ENCODE measurements around the gene NELFCD. TPM values are rescaled to one million over a fixed set of nuclear protein-coding genes. Genes with fewer than 3 reads are reported as not detected.
A peak's percentile ranks its signal among the peaks of the same experiment; 100 is the strongest.
"Not testable (repeated sequence)": the region's sequence is repeated elsewhere in the genome, so short reads cannot be mapped to it uniquely, and the experiment has no call there.

Gene NELFCD
- total RNA-seq, 3 donors from 2014 or later: 50.1 to 78.7 (median 77.7) TPM

DNA sequence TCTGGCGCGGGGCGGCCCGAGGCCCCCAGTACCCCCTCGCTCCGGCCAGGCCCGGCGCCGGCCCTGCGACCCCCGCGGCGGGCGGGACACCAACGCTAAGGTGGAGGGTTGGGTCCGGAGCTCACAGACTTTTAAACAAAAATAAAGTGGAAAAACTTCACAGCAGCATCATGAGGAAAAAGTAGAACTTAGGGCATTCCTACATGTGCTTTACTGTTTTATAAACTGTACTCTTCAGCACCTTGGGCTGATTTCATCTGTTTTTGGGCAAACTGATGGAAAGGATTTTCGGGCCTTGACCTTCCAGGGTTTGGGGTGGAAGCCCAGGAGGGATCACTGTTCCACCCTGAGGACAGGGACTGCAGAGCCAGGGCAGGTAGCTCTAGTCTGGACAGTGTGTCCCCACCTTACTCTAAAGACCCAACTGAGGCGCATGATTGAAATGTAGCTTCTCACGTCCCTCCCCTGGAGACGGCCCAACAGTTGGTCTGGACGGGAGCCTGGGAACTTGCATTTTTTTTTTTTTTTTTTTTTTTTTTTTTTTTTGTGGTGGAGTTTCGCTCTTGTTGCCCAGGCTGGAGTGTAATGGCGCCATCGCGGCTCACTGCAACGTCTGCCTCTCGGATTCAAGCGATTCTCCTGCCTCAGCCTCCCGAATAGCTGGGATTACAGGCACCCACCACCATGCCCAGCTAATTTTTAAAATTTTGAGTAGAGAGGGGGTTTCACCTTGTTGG lies 740 bp downstream of the NELFCD start:
- no peaks in the 10 kb centered on the region for H3K27me3 ChIP-seq
- no peak for TF ChIP-seq POLR2AphosphoS5 (IDR thresholded peaks at IDR 0.05)
- intact Hi-C loops (cut with DNase I; ENCODE audit: low total_unique reads): loop anchor here (5.0 to 10.0 kb wide), 2 partner anchors 61 to 87 kb away; partner anchors contain the start of gene PRELID3B
- H3K9me3 ChIP-seq: no peaks in the 10 kb centered on the region
- H3K4me1 ChIP-seq: peaks cover 0 to 2% of the 10 kb centered on the region in 2 donors
- H3K36me3 ChIP-seq: no peaks in the 10 kb centered on the region
- H3K27ac ChIP-seq: peak overlapping the region; percentile 89 to 95
- H3K4me3 ChIP-seq: peak overlapping the region; percentile 66 to 79 (median 78)
- no peak for DNase-seq (ENCODE audit: low spot score in 2 of 2)

DNA sequence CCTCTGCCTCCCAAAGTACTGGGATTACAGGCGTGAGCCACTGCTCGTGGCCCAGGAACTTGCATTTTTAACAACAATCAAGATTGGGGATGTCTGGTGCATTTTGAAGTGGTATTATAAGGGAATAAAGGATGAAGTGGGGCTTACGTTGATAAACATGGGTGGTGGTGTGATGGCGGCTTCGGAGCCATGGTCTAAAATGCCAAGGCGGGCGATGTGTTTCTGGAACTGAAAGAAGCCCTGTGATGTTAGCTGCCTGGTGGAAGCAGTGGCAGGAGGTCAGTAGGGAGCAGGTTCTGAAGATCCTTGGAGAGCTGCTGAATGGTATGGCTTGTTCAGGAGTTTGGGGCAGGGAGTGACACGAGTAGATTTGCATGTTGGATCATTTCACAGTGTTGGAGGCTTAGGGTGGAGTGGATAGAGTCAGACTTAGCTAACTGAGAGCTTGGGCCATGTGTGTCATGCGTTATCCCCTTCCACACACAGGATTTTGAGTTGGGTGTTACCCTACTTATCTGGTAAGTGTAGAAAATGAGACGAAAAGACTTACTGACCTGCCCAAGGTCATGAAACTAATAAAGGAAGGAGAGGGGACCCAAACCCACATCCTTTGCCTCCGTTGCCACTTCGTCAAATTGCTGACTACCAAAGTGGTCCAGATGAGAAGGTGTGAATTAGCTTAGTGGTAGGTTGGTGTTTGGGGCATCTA lies 1.5 kb downstream of the NELFCD start:
- Histone ChIP-seq H3K9me3 (no peaks in the 10 kb centered on the region), H3K36me3 (no peaks in the 10 kb centered on the region), H3K27me3 (no peaks in the 10 kb centered on the region), H3K4me3 (peak overlapping the region in 2 of 3 donors; percentile 78 to 79), H3K27ac (peak overlapping the region; percentile 10 to 89), H3K4me1 (peaks cover 0 to 2% of the 10 kb centered on the region in 2 donors)
- no peak for TF ChIP-seq POLR2A (IDR thresholded peaks at IDR 0.05)
- no peak for TF ChIP-seq POLR2AphosphoS5 (IDR thresholded peaks at IDR 0.05)
- TF ChIP-seq, protein P1, sequence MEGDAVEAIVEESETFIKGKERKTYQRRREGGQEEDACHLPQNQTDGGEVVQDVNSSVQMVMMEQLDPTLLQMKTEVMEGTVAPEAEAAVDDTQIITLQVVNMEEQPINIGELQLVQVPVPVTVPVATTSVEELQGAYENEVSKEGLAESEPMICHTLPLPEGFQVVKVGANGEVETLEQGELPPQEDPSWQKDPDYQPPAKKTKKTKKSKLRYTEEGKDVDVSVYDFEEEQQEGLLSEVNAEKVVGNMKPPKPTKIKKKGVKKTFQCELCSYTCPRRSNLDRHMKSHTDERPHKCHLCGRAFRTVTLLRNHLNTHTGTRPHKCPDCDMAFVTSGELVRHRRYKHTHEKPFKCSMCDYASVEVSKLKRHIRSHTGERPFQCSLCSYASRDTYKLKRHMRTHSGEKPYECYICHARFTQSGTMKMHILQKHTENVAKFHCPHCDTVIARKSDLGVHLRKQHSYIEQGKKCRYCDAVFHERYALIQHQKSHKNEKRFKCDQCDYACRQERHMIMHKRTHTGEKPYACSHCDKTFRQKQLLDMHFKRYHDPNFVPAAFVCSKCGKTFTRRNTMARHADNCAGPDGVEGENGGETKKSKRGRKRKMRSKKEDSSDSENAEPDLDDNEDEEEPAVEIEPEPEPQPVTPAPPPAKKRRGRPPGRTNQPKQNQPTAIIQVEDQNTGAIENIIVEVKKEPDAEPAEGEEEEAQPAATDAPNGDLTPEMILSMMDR (IDR thresholded peaks at IDR 0.05): no peak
- no peak for DNase-seq (ENCODE audit: low spot score in 2 of 2)
- intact Hi-C loops (cut with DNase I; ENCODE audit: low total_unique reads): loop anchor here (5.0 to 10.0 kb wide), 2 partner anchors 60 to 88 kb away; partner anchors contain the start of gene PRELID3B

DNA sequence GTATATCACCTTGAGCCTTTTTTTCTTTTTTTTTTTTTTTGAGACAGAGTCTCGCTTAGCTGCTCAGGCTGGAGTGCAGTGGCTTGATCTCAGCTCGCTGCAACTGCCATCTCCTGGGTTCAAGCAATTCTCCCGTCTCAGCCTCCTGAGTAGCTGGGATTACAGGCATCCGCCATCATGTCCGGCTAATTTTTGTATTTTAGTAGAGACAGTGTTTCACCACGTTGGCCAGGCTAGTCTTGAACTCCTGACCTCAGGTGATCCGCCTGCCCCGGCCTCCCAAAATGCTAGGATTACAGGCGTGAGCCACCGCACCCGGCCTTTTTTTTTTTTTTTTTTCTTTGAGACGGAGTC lies 2.0 kb downstream of the NELFCD start:
- not testable (repeated sequence) for H3K27ac ChIP-seq; H3K27me3 ChIP-seq; H3K4me3 ChIP-seq; H3K36me3 ChIP-seq; H3K9me3 ChIP-seq; DNase-seq (ENCODE audit: low spot score in 2 of 2); H3K4me1 ChIP-seq
- intact Hi-C loops (cut with DNase I; ENCODE audit: low total_unique reads): loop anchor here (5.0 to 10.0 kb wide), 2 partner anchors 59 to 88 kb away; partner anchors contain the start of gene PRELID3B

DNA sequence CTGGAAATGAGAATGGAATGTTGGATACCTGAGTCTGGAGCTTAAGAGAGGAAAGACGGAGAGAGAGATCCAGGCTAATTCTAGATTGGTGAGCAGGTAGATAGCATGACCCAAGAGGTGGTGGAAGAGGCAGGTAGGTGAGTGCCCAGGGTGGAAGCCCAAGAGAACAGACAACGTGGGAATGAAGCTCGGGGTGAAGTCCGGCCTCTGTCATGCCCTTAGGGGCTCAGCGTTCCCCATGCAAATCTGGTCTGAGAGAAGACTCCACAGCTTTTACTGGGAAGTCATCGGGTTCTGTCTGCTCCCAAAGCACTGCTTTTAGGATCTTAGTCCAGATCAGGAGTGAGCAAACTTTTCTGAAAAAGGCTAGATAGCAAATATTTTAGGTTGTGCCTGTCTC lies 3.6 kb downstream of the NELFCD start:
- no peak overlapping the region for H3K4me3 ChIP-seq
- DNase-seq (ENCODE audit: low spot score in 2 of 2): no peak
- H3K27me3 ChIP-seq: no peaks in the 10 kb centered on the region
- H3K9me3 ChIP-seq: no peaks in the 10 kb centered on the region
- H3K27ac ChIP-seq: peak overlapping the region; percentile 22 to 38
- intact Hi-C loops (cut with DNase I; ENCODE audit: low total_unique reads): loop anchor here (5.0 to 10.0 kb wide), 2 partner anchors 58 to 90 kb away; partner anchors contain the start of gene PRELID3B
- no peaks in the 10 kb centered on the region for H3K36me3 ChIP-seq
- TF ChIP-seq POLR2A (IDR thresholded peaks at IDR 0.05) (no peak), POLR2AphosphoS5 (IDR thresholded peaks at IDR 0.05) (no peak)
- TF ChIP-seq, protein P1 (IDR thresholded peaks at IDR 0.05): no peak
- H3K4me1 ChIP-seq: peaks cover 0 to 2% of the 10 kb centered on the region in 2 donors

DNA sequence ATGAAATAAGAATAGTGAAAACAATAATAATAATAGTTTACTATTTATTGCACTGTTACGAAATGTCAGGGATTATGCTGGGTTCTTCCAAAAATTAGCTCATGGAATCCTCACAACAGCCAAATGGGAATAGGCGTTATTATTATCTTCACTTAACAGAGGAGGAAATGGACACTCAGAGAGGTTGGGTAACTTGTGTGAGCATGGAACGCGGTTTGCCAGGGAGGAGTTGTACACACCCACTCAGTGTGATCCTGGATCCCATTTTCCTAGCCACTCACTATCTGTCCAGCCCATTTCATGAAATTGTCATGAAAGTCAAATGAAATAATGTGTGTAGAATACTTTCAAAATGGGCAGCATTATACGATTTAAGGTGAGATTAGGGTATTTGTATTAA lies 4.6 kb downstream of the NELFCD start:
- Histone ChIP-seq H3K36me3 (peaks cover 1% of the 10 kb centered on the region), H3K9me3 (no peaks in the 10 kb centered on the region), H3K4me3 (no peak overlapping the region), H3K27me3 (no peaks in the 10 kb centered on the region), H3K27ac (peak overlapping the region in 1 of 2 donors; percentile 22), H3K4me1 (peaks cover 0 to 2% of the 10 kb centered on the region in 2 donors)
- DNase-seq (ENCODE audit: low spot score in 2 of 2): no peak
- TF ChIP-seq, protein P1 (IDR thresholded peaks at IDR 0.05): no peak
- TF ChIP-seq POLR2AphosphoS5 (IDR thresholded peaks at IDR 0.05) (no peak), POLR2A (IDR thresholded peaks at IDR 0.05) (no peak)
- intact Hi-C loops (cut with DNase I; ENCODE audit: low total_unique reads): loop anchor here (10.0 kb wide), 1 partner anchor 91 kb away; no protein-coding TSS in a partner anchor
